ENCODE results near the gene GLRX.

GRCh38 chr5:95838556-95838955 lies 16.0 kb upstream of the GLRX start:
- TF ChIP-seq, protein P1, sequence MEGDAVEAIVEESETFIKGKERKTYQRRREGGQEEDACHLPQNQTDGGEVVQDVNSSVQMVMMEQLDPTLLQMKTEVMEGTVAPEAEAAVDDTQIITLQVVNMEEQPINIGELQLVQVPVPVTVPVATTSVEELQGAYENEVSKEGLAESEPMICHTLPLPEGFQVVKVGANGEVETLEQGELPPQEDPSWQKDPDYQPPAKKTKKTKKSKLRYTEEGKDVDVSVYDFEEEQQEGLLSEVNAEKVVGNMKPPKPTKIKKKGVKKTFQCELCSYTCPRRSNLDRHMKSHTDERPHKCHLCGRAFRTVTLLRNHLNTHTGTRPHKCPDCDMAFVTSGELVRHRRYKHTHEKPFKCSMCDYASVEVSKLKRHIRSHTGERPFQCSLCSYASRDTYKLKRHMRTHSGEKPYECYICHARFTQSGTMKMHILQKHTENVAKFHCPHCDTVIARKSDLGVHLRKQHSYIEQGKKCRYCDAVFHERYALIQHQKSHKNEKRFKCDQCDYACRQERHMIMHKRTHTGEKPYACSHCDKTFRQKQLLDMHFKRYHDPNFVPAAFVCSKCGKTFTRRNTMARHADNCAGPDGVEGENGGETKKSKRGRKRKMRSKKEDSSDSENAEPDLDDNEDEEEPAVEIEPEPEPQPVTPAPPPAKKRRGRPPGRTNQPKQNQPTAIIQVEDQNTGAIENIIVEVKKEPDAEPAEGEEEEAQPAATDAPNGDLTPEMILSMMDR (conservative IDR thresholded peaks at IDR 0.05 in 1 of 2, IDR thresholded peaks at IDR 0.05 in 1 of 2; ENCODE audit: low read depth in 1 of 2, low read length in 2 of 2), result no peak
- TF ChIP-seq EZH2 (IDR thresholded peaks at IDR 0.05; ENCODE audit: low read length, missing control alignments), result no peak
